Left colon (tissue), 2 donors: Measurements from ENCODE around the gene CCNT2. TPM values are rescaled to one million over a fixed set of nuclear protein-coding genes. Genes with fewer than 3 reads are reported as not detected.

ENCODE experiments used
- ATAC-seq: fragments of 200-7000 bp; cut with Tn5 transposase; one replicate; pipeline ENCODE4 v1.9.1; 2020; ENCODE audit warnings: mild to moderate bottlenecking, moderate library complexity
- DNase-seq, 2 donors: peaks; one replicate each; pipeline ENCODE4 v3.0.0-alpha.2; 2020
- intact Hi-C, 2 donors: fragments of 100-400 bp; cut with DNase I in 1 of 2; cut with micrococcal nuclease in 1 of 2; formaldehyde crosslinking; loops; one replicate each; pipeline versions ENCODE4 v1.11.2 to v1.14.0; 2022; cut with DNase I, micrococcal nuclease
- total RNA-seq, 2 donors: library from RNA; stranded (reverse); fragmentation: NEBNext Ultra II Directional; extraction: Animal tissue kit (Norgen Biotek cat#: 25700); gene quantifications; one replicate each; pipeline ENCODE4 v1.2.1, GENCODE V29; 2021
- donor health status: DM: no; HTN: no; CAD: no.
- donor health status: DM: yes; HTN: yes; CAD: no.

The CCNT2 gene
- total RNA-seq, 2 donors from 2014 or later: 33.9 to 35.3 TPM

GRCh38 chr2:134912361-134912760 lies 6.3 kb upstream of the CCNT2 start:
- DNase-seq (no peak), ATAC-seq (no peak)
- intact Hi-C loops: loop anchor here in 1 of 2 donors (10.0 kb wide), 1 partner anchor 798 kb away; no protein-coding TSS in a partner anchor

- intact Hi-C loops: loop anchor here in 1 of 2 donors (10.0 kb wide), 1 partner anchor 803 kb away; no protein-coding TSS in a partner anchor
- DNase-seq (peak; percentile 32 to 34), ATAC-seq (no peak)
These were observed 1.2 kb upstream of the CCNT2 start for GRCh38 chr2:134917360-134917865.

GRCh38 chr2:134917888-134918525 lies 615 bp upstream of the CCNT2 start:
- no peak for DNase-seq
- intact Hi-C loops: loop anchor here in 1 of 2 donors (10.0 kb wide), 1 partner anchor 803 kb away; no protein-coding TSS in a partner anchor
- peak; percentile 74 for ATAC-seq

- ATAC-seq (peak; percentile 35), DNase-seq (peak; percentile 43 to 69)
- intact Hi-C loops: loop anchor here in 1 of 2 donors (10.0 kb wide), 1 partner anchor 805 kb away; no protein-coding TSS in a partner anchor
These were observed 954 bp downstream of the CCNT2 start for GRCh38 chr2:134919341-134920210.

GRCh38 chr2:134924912-134925311 lies 6.3 kb downstream of the CCNT2 start:
- ATAC-seq: no peak
- intact Hi-C loops: no loop called here
- DNase-seq: no peak

- no peak for DNase-seq
- intact Hi-C loops: no loop called here
- ATAC-seq: no peak
These were observed 7.8 kb downstream of the CCNT2 start for GRCh38 chr2:134926231-134926931.

GRCh38 chr2:134927195-134927594 lies 8.6 kb downstream of the CCNT2 start:
- no peak for DNase-seq
- intact Hi-C loops: no loop called here
- no peak for ATAC-seq

- ATAC-seq: no peak
- DNase-seq: no peak
- intact Hi-C loops: no loop called here
These were observed 14.4 kb downstream of the CCNT2 start for GRCh38 chr2:134932864-134933526.

GRCh38 chr2:134933732-134934131 lies 15.1 kb downstream of the CCNT2 start:
- no peak for DNase-seq
- intact Hi-C loops: no loop called here
- ATAC-seq: no peak

GRCh38 chr2:134934150-134934549 lies 15.5 kb downstream of the CCNT2 start:
- intact Hi-C loops: no loop called here
- no peak for ATAC-seq
- DNase-seq: no peak

GRCh38 chr2:134934641-134935040 lies 16.0 kb downstream of the CCNT2 start:
- DNase-seq: no peak
- intact Hi-C loops: no loop called here
- ATAC-seq: no peak

- DNase-seq (no peak), ATAC-seq (no peak)
- intact Hi-C loops: no loop called here
These were observed 18.1 kb downstream of the CCNT2 start for GRCh38 chr2:134936691-134937090.

GRCh38 chr2:134943540-134943939 lies 24.9 kb downstream of the CCNT2 start:
- no peak for ATAC-seq
- DNase-seq: no peak
- intact Hi-C loops: no loop called here

GRCh38 chr2:134944975-134945374 lies 26.4 kb downstream of the CCNT2 start:
- ATAC-seq (no peak), DNase-seq (no peak)
- intact Hi-C loops: no loop called here

- no peak for ATAC-seq
- intact Hi-C loops: no loop called here
- no peak for DNase-seq
These were observed 27.5 kb downstream of the CCNT2 start for GRCh38 chr2:134946073-134946472.

GRCh38 chr2:134949981-134950708 lies 31.5 kb downstream of the CCNT2 start:
- ATAC-seq (peak; percentile 92), DNase-seq (no peak)
- intact Hi-C loops: no loop called here

GRCh38 chr2:134950886-134951285 lies 32.3 kb downstream of the CCNT2 start:
- no peak for DNase-seq
- intact Hi-C loops: no loop called here
- ATAC-seq: no peak

- intact Hi-C loops: no loop called here
- no peak for ATAC-seq
- DNase-seq: no peak
These were observed 34.0 kb downstream of the CCNT2 start for GRCh38 chr2:134952608-134953007.
